BE2C (cell line): ENCODE measurements around the gene SF1.
A peak's percentile ranks its signal among the peaks of the same experiment; 100 is the strongest.

Experiments
- DNase-seq: peaks from one replicate; pipeline ENCODE4 v3.0.0-alpha.2; 2020
- H3K27me3 ChIP-seq: fragments of 250-450 bp; sonication (Bioruptor Pico); 2 replicates; pipeline ENCODE4 v1.5.1; 2020; ENCODE audit warnings: mild to moderate bottlenecking
- H3K36me3 ChIP-seq: fragments of 250-450 bp; sonication (Bioruptor Pico); 2 replicates; pipeline ENCODE4 v1.5.1; 2020; ENCODE audit warnings: mild to moderate bottlenecking
- H3K4me1 ChIP-seq: fragments of 250-450 bp; sonication (Bioruptor Pico); 2 replicates; pipeline ENCODE4 v1.5.1; 2020
- H3K4me3 ChIP-seq: 2 replicates; pipeline ENCODE4 v1.5.1; 2011; ENCODE audit warnings: low read depth, low read length
- H3K9me3 ChIP-seq: fragments of 250-450 bp; sonication (Bioruptor Pico); 2 replicates; pipeline ENCODE4 v1.5.1; 2020
- CTCF ChIP-seq: IDR thresholded peaks from 2 replicates; pipeline ENCODE4 v1.5.1; 2012; ENCODE audit warnings: mild to moderate bottlenecking, low read depth, low read length

The SF1 gene

GRCh38 chr11:64719406-64719805 lies 58.9 kb downstream of the SF1 start:
- no peak for TF ChIP-seq CTCF
- Histone ChIP-seq H3K9me3 (no peaks in the 10 kb centered on the region), H3K4me3 (no peak overlapping the region), H3K4me1 (no peaks in the 10 kb centered on the region), H3K27me3 (no peaks in the 10 kb centered on the region), H3K36me3 (no peaks in the 10 kb centered on the region)
- no peak for DNase-seq

GRCh38 chr11:64718780-64719124 lies 59.6 kb downstream of the SF1 start:
- no peak for TF ChIP-seq CTCF
- DNase-seq: no peak
- Histone ChIP-seq H3K27me3 (no peaks in the 10 kb centered on the region; the same call in none of the 2 replicates), H3K4me3 (no peak overlapping the region), H3K4me1 (no peaks in the 10 kb centered on the region), H3K9me3 (no peaks in the 10 kb centered on the region), H3K36me3 (no peaks in the 10 kb centered on the region)

DNA sequence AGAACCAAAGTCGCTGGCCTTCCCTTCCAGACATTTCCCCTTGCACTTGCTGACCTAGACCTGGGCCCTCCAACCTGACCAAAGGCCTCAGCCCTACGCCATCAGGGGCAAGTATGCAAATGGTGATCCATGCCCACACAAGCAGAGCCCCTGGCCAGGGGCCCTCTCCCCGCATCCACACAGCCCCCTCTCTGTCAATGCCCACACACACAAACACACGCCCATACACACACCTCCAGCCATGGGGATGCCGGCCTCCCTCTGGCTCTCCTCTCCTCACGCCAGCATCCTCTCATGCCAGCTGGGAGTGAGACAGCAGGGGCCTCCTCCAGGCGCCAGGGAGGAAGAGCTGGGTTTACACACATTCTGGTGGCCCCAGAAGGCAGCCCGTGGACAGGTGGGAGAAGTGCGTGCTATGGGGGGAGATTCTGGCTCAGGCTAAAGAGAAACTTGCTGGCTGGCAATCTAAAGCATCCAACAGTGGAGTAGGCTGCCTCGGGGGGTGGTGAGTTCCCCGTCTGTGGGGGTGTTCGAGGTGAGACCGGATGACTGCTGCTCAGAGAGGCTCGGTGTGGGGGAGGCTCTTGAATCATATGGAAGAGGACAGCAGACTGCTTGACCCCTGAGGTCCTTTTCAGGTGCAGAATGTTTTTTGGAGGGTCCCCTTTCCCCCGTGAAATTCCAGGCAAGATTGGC lies 60.1 kb downstream of the SF1 start:
- Histone ChIP-seq H3K4me3 (no peak overlapping the region), H3K36me3 (no peaks in the 10 kb centered on the region), H3K27me3 (no peaks in the 10 kb centered on the region; the same call in none of the 2 replicates), H3K4me1 (no peaks in the 10 kb centered on the region), H3K9me3 (no peaks in the 10 kb centered on the region)
- DNase-seq: no peak
- TF ChIP-seq CTCF: no peak

GRCh38 chr11:64717268-64717578 lies 61.1 kb downstream of the SF1 start:
- H3K4me1 ChIP-seq: no peaks in the 10 kb centered on the region
- no peaks in the 10 kb centered on the region; the same call in none of the 2 replicates for H3K27me3 ChIP-seq

DNA sequence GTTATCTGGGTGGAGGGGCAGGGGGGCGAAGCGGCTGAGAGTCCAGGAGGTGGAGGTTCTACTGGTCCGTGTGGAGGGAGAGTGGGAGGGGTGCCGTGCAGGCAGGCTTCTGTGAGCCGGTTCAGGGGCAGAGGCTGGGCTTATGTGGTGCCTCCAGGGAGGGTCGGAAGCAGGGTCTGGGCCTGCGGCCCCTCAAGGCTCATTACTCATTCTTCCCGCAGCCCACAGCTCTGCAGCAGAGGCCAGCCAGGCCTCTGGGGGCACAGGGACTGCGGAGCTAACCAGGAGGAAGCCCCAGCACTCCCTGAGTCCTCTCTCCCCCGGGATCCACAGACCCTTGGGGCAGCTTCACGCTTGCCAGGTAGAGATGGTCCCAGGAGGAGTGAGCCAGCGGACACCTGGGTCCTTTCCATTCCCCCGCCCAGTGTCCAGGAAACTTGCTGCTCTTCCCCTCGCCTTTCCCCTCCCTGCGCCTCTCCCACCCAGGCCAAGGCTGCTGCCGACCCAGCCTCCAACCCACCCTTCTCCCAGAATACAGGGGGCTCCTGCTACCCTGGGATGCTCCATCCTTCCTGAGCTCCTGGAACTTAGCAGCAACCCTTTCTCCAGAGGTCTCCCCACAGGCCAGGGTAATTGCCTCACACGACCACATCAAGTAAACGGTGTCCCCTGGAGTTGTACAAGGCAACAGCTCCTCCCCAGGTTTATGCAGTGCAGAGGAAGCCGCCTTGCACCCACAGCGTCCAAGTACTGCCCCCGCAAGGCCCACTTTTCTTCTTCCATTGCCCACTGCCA lies 61.7 kb downstream of the SF1 start:
- Histone ChIP-seq H3K4me1 (no peaks in the 10 kb centered on the region), H3K27me3 (no peaks in the 10 kb centered on the region; the same call in none of the 2 replicates), H3K4me3 (no peak overlapping the region)

More at GRCh38 chr11:64717268-64717578, 61.1 kb downstream of the SF1 start:
- Histone ChIP-seq H3K4me3 (no peak overlapping the region), H3K36me3 (no peaks in the 10 kb centered on the region), H3K9me3 (no peaks in the 10 kb centered on the region)
- no peak for DNase-seq
- TF ChIP-seq CTCF: no peak

More for the DNA sequence above, 61.7 kb downstream of the SF1 start:
- DNase-seq: peak; percentile 46
- Histone ChIP-seq H3K9me3 (no peaks in the 10 kb centered on the region), H3K36me3 (no peaks in the 10 kb centered on the region)
- no peak for TF ChIP-seq CTCF
